GM21529 (cell line): ENCODE results near the gene KRT222.

Source experiments
- ATAC-seq: cut with Tn5 transposase; IDR thresholded peaks from one replicate; pipeline ENCODE4 v1.9.1; 2021; ENCODE audit not compliant: unreplicated experiment

The KRT222 gene

GRCh38 chr17:40664582-40665333, at the start of gene KRT222:
KRT222 (minus strand) TSS chr17:40665177; CDS start chr17:40665099, 78 bp downstream.
- no peak for ATAC-seq

- no peak for ATAC-seq
Measured at GRCh38 chr17:40714473-40714872, 49.5 kb upstream of the KRT222 start.

- ATAC-seq, result no peak
Measured at GRCh38 chr17:40707745-40708144, 42.8 kb upstream of the KRT222 start.

GRCh38 chr17:40705584-40705983, 40.6 kb upstream of the KRT222 start:
- no peak for ATAC-seq

GRCh38 chr17:40703652-40704051, 38.7 kb upstream of the KRT222 start, which contains the start of gene KRT24:
KRT24 (minus strand) TSS chr17:40703752; CDS start chr17:40703693, 59 bp downstream.
- no peak for ATAC-seq

- ATAC-seq, result no peak
Measured at GRCh38 chr17:40702271-40702670, 37.3 kb upstream of the KRT222 start.

GRCh38 chr17:40699853-40700252, 34.9 kb upstream of the KRT222 start:
- no peak for ATAC-seq

- ATAC-seq, result no peak
Measured at GRCh38 chr17:40699371-40699770, 34.4 kb upstream of the KRT222 start.

GRCh38 chr17:40697297-40697696, 32.3 kb upstream of the KRT222 start:
- no peak for ATAC-seq

- ATAC-seq, result no peak
Measured at GRCh38 chr17:40696651-40697072, 31.7 kb upstream of the KRT222 start.

GRCh38 chr17:40695874-40696472, 31.0 kb upstream of the KRT222 start:
- ATAC-seq, result no peak

- ATAC-seq, result no peak
Measured at GRCh38 chr17:40694584-40694983, 29.6 kb upstream of the KRT222 start.

- no peak for ATAC-seq
Measured at GRCh38 chr17:40687106-40687505, 22.1 kb upstream of the KRT222 start.

- ATAC-seq, result no peak
Measured at GRCh38 chr17:40686192-40686591, 21.2 kb upstream of the KRT222 start.

- no peak for ATAC-seq
Measured at GRCh38 chr17:40680998-40681397, 16.0 kb upstream of the KRT222 start.

GRCh38 chr17:40679523-40679907, 14.5 kb upstream of the KRT222 start:
- ATAC-seq, result no peak

GRCh38 chr17:40678902-40679522, 14.0 kb upstream of the KRT222 start:
- ATAC-seq, result no peak

GRCh38 chr17:40675905-40676304, 10.9 kb upstream of the KRT222 start:
- no peak for ATAC-seq

- ATAC-seq, result no peak
Measured at GRCh38 chr17:40672654-40673053, 7.7 kb upstream of the KRT222 start.

- ATAC-seq, result no peak
Measured at GRCh38 chr17:40671282-40671681, 6.3 kb upstream of the KRT222 start.

- no peak for ATAC-seq
Measured at GRCh38 chr17:40666331-40666730, 1.4 kb upstream of the KRT222 start.

- no peak for ATAC-seq
Measured at GRCh38 chr17:40663252-40663651, 1.7 kb downstream of the KRT222 start.
